Left ventricle myocardium inferior (tissue), 1 donor: ENCODE measurements around the gene MACROD2. TPM values are rescaled to one million over a fixed set of nuclear protein-coding genes. Genes with fewer than 3 reads are reported as not detected.

Experiments
- DNase-seq: peaks from one replicate; pipeline ENCODE4 v3.0.0-alpha.2; 2020
- H3K27ac ChIP-seq: fragments of 200-600 bp; replicated peaks from 2 replicates; pipeline ENCODE4 v1.8.0; 2021
- H3K27me3 ChIP-seq: fragments of 200-600 bp; 2 replicates; pipeline ENCODE4 v1.8.0; 2021; ENCODE audit warnings: low read depth
- H3K36me3 ChIP-seq: fragments of 200-600 bp; 2 replicates; pipeline ENCODE4 v1.8.0; 2021
- H3K4me1 ChIP-seq: fragments of 200-600 bp; 2 replicates; pipeline ENCODE4 v1.8.0; 2021
- H3K4me3 ChIP-seq: fragments of 200-600 bp; 2 replicates; pipeline ENCODE4 v1.8.0; 2021; ENCODE audit warnings: mild to moderate bottlenecking, moderate library complexity
- H3K9me3 ChIP-seq: fragments of 200-600 bp; replicated peaks from 2 replicates; pipeline ENCODE4 v1.8.0; 2021
- intact Hi-C: fragments of 100-400 bp; cut with micrococcal nuclease; formaldehyde crosslinking; loops from one replicate; pipeline ENCODE4 v1.11.0; 2022
- total RNA-seq: library from RNA; stranded (reverse); fragmentation: NEBNext Ultra II Directional; extraction: Animal tissue kit (Norgen Biotek cat#: 25700); gene quantifications from one replicate; pipeline ENCODE4 v1.2.1, GENCODE V29; 2021
- TF ChIP-seq, protein P1 (sequence below): fragments of 200-600 bp; IDR thresholded peaks from 2 replicates; pipeline ENCODE4 v1.8.0; 2021; ENCODE audit warnings: antibody characterized with exemption, mild to moderate bottlenecking, borderline replicate concordance
- donor health status: DM: no; HTN: yes; CAD: no; lungs with severe emphysema.

Gene MACROD2
- total RNA-seq, 1 donor from 2014 or later, result 3.6 TPM

DNA sequence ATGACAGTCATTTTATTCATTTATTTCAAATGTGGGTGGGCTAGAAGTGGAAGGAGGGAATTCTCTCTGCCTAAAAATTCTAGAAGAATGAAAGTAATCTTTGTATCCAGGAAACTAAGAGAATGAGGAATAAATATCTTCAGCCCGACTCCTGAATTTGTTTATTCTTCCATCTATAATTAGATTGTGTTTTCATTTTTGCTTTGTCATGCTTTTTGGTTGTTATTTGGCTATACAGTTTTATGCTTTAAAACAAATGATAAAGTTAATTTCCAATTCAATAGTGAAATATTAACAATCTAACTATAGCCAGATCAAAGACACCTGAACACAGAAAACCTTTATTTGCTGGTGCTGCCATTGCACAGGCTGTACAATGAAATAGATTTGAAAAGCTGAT, 2056.7 kb downstream of the MACROD2 start:
- H3K9me3 ChIP-seq, result no peaks in the 10 kb centered on the region
- no peak for DNase-seq
- H3K27me3 ChIP-seq, result peaks cover 3% of the 10 kb centered on the region
- H3K4me1 ChIP-seq, result no peaks in the 10 kb centered on the region
- H3K27ac ChIP-seq, result no peak overlapping the region
- H3K4me3 ChIP-seq, result no peak overlapping the region
- intact Hi-C loops, result no loop called here
- TF ChIP-seq, protein P1, sequence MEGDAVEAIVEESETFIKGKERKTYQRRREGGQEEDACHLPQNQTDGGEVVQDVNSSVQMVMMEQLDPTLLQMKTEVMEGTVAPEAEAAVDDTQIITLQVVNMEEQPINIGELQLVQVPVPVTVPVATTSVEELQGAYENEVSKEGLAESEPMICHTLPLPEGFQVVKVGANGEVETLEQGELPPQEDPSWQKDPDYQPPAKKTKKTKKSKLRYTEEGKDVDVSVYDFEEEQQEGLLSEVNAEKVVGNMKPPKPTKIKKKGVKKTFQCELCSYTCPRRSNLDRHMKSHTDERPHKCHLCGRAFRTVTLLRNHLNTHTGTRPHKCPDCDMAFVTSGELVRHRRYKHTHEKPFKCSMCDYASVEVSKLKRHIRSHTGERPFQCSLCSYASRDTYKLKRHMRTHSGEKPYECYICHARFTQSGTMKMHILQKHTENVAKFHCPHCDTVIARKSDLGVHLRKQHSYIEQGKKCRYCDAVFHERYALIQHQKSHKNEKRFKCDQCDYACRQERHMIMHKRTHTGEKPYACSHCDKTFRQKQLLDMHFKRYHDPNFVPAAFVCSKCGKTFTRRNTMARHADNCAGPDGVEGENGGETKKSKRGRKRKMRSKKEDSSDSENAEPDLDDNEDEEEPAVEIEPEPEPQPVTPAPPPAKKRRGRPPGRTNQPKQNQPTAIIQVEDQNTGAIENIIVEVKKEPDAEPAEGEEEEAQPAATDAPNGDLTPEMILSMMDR, result no peak
- no peaks in the 10 kb centered on the region for H3K36me3 ChIP-seq

DNA sequence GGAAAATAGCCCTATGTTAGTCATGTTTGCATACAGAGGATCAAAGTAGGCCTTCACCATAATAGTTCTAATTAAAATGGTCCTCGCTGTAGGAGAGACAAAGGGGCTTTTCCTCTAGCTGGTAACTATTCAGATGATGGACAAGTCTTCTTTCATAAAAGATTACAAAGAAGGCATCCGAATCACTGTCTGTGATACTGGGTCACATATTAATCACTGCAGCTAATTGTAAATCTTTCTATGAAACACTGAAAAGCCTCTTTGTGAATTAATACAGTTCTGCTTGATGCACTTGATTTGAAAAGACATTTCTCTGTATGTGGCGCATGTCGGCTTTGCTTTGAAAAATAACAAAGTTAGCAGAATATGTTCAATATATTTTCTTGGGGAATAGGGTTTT, 2057.1 kb downstream of the MACROD2 start:
- Histone ChIP-seq H3K27ac (no peak overlapping the region), H3K4me3 (no peak overlapping the region), H3K9me3 (no peaks in the 10 kb centered on the region), H3K36me3 (no peaks in the 10 kb centered on the region), H3K4me1 (no peaks in the 10 kb centered on the region), H3K27me3 (peaks cover 3% of the 10 kb centered on the region)
- no peak for DNase-seq
- intact Hi-C loops, result no loop called here
- TF ChIP-seq, protein P1, result no peak

DNA sequence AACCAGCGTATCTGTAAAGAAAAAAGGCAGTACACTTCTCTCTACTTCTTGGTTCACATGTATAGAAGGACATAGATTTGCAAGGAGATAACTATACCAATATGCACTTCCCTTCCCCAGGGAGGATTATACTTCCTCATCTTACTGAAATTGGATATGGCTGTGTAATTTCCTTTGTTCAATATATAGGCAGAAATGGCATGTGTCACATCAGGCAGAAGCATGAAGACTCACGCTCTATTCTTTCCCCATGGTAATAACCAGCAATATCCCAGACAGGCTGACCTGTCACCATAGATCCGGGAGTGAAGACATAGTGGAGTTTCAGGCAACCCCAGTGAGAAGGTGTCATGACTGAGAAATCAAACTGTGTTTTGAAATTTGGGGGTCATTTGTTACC, 2059.7 kb downstream of the MACROD2 start:
- no peak for DNase-seq
- no peaks in the 10 kb centered on the region for H3K27me3 ChIP-seq
- no peaks in the 10 kb centered on the region for H3K4me1 ChIP-seq
- no peaks in the 10 kb centered on the region for H3K9me3 ChIP-seq
- H3K36me3 ChIP-seq, result no peaks in the 10 kb centered on the region
- H3K27ac ChIP-seq, result no peak overlapping the region
- H3K4me3 ChIP-seq, result no peak overlapping the region
- TF ChIP-seq, protein P1, result no peak
- intact Hi-C loops, result no loop called here

DNA sequence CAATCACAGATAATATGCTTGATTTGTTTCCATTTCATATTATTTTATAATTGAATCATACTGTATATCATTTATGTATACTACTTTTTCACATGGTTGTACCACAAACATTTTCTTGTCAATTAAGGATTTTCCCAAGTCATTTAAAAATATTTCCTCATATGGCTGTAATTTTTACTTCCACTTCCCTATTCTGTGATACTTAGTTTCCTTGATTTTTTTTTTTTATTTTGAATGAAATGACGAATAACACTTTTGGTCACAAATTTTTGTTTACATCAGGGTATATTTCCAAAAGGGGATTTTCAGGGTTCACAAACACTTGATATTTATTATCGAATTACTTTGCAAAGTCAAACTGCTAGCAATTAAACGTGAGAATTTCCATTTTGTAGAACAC, 2062.3 kb downstream of the MACROD2 start:
- no peak overlapping the region for H3K4me3 ChIP-seq
- H3K27me3 ChIP-seq, result no peaks in the 10 kb centered on the region
- H3K27ac ChIP-seq, result no peak overlapping the region
- DNase-seq, result no peak
- no peaks in the 10 kb centered on the region for H3K36me3 ChIP-seq
- H3K9me3 ChIP-seq, result no peaks in the 10 kb centered on the region
- intact Hi-C loops, result no loop called here
- H3K4me1 ChIP-seq, result no peaks in the 10 kb centered on the region
- TF ChIP-seq, protein P1, result no peak

DNA sequence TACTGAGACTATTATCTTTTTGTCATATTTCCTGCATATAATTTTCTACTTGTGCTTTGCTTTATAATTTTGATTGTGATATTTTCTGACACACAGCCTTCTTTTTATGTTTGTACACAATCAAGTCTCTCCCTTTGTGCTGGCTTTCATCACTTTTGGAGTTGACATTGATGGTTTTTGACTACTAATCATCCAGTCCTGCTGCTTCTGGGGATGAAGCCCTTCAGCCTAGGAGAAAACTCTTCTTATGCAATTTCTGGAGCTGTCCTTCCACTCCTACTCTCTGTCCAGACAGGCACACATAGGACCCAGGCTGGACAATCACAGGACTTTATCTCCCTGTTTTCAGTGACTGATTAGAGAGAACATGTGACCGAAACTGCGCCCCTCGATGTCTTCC, 2063.0 kb downstream of the MACROD2 start:
- H3K9me3 ChIP-seq, result no peaks in the 10 kb centered on the region
- TF ChIP-seq, protein P1, result no peak
- H3K36me3 ChIP-seq, result no peaks in the 10 kb centered on the region
- no peak overlapping the region for H3K27ac ChIP-seq
- intact Hi-C loops, result no loop called here
- no peak for DNase-seq
- no peaks in the 10 kb centered on the region for H3K27me3 ChIP-seq
- H3K4me1 ChIP-seq, result no peaks in the 10 kb centered on the region
- no peak overlapping the region for H3K4me3 ChIP-seq

DNA sequence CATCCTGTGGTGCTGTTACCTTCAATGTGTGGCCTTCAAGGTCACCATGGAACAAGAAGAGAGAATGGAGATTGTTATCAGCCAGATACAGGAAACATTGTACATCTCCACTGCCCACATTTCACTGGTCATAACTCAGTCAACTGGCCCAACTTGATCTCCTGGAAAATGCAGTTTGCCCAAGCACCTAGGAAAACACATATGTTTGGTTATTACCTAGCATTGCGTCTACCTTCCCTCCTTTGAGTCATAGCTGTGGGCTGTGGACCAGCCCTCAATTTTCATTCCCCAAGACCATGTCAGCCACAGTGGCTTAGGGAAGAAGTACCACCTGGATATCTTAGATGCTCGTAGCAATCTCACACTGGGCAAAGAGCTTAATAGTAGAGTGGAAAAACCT, 2064.5 kb downstream of the MACROD2 start:
- DNase-seq, result no peak
- Histone ChIP-seq H3K4me3 (no peak overlapping the region), H3K4me1 (peaks cover 4% of the 10 kb centered on the region), H3K36me3 (no peaks in the 10 kb centered on the region), H3K9me3 (no peaks in the 10 kb centered on the region), H3K27ac (no peak overlapping the region), H3K27me3 (no peaks in the 10 kb centered on the region)
- TF ChIP-seq, protein P1, result no peak
- intact Hi-C loops, result no loop called here
